IMR-90 (cell line): ENCODE measurements around the gene MOB3B. TPM values are rescaled to one million over a fixed set of nuclear protein-coding genes. Genes with fewer than 3 reads are reported as not detected.

Experiments
- ATAC-seq: fragments of 200-7000 bp; cut with Tn5 transposase; 2 replicates; pipeline ENCODE4 v1.9.1; 2020; ENCODE audit warnings: low read depth, mild to moderate bottlenecking, moderate library complexity
- BruUV-seq: library from RNA; stranded (reverse); fragments of 400-500 nt; replicated peaks from 2 replicates; lab custom pipeline; 2021; lab: Mats Ljungman, UMichigan
- CTCF ChIA-PET: fragments of 300-600 bp; formaldehyde crosslinking; extraction: SDS; loops from one replicate; lab custom pipeline; 2021; ENCODE audit warnings: antibody characterized with exemption; lab: Yijun Ruan, JAX
- POLR2A ChIA-PET: fragments of 300-600 bp; sonication (Branson Sonifier 250); formaldehyde crosslinking; loops from one replicate; lab custom pipeline; 2022; ENCODE audit warnings: antibody characterized with exemption; ENCODE audit not compliant: unreplicated experiment; lab: Charles Lee
- DNase-seq: peaks from one replicate; pipeline ENCODE4 v3.0.0; 2013
- H2AFZ ChIP-seq: replicated peaks from 2 replicates; pipeline ENCODE3; 2013; ENCODE audit warnings: low read length, mild to moderate bottlenecking; ENCODE audit not compliant: poor library complexity
- H2AK5ac ChIP-seq: 2 replicates; pipeline ENCODE4 v1.6.1; 2013; ENCODE audit warnings: low read depth, low read length, inconsistent platforms
- H2AK9ac ChIP-seq: replicated peaks from 2 replicates; pipeline ENCODE3; 2013; ENCODE audit warnings: mild to moderate bottlenecking, low read depth, low read length, moderate library complexity; ENCODE audit not compliant: poor library complexity
- H2BK120ac ChIP-seq: 2 replicates; pipeline ENCODE4 v1.6.1; 2013; ENCODE audit warnings: low read depth, low read length, inconsistent platforms
- H2BK15ac ChIP-seq: 3 replicates; pipeline ENCODE4 v1.6.1; 2013; ENCODE audit warnings: low read depth, low read length, inconsistent platforms
- H2BK20ac ChIP-seq: 2 replicates; pipeline ENCODE4 v1.6.1; 2013; ENCODE audit warnings: low read depth, mild to moderate bottlenecking, inconsistent platforms, low read length, moderate library complexity
- H2BK5ac ChIP-seq: 2 replicates; pipeline ENCODE4 v1.6.1; 2013; ENCODE audit warnings: mild to moderate bottlenecking, low read depth, low read length, inconsistent platforms; ENCODE audit not compliant: poor library complexity, severe bottlenecking
- H3K14ac ChIP-seq: replicated peaks from 2 replicates; pipeline ENCODE4 v1.6.1; 2013; ENCODE audit warnings: low read depth, low read length, inconsistent platforms
- H3K18ac ChIP-seq: 2 replicates; pipeline ENCODE4 v1.6.1; 2013; ENCODE audit warnings: low read depth, low read length, control low read depth
- H3K23ac ChIP-seq: 2 replicates; pipeline ENCODE4 v1.6.1; 2013; ENCODE audit warnings: low read depth, low read length, inconsistent platforms
- H3K27ac ChIP-seq: 2 replicates; pipeline ENCODE4 v1.5.1; 2013; ENCODE audit warnings: mild to moderate bottlenecking, control low read depth, low read length; ENCODE audit not compliant: insufficient read depth
- H3K27me3 ChIP-seq: 2 replicates; pipeline ENCODE4 v1.6.1; 2013; ENCODE audit warnings: low read length; ENCODE audit not compliant: control insufficient read depth, insufficient read depth
- H3K36me3 ChIP-seq: 2 replicates; pipeline ENCODE4 v1.6.1; 2013; ENCODE audit warnings: low read length, mixed read lengths; ENCODE audit not compliant: control insufficient read depth, insufficient read depth
- H3K4ac ChIP-seq: 2 replicates; pipeline ENCODE4 v1.6.1; 2013; ENCODE audit warnings: low read depth, low read length, inconsistent platforms
- H3K4me1 ChIP-seq: 2 replicates; pipeline ENCODE4 v1.6.1; 2013; ENCODE audit warnings: low read length, mixed read lengths; ENCODE audit not compliant: control insufficient read depth, insufficient read depth
- H3K4me2 ChIP-seq: 2 replicates; pipeline ENCODE4 v1.6.1; 2013; ENCODE audit warnings: low read depth, mild to moderate bottlenecking, control low read depth, low read length, moderate library complexity
- H3K4me3 ChIP-seq: 2 replicates; pipeline ENCODE4 v1.5.1; 2013; ENCODE audit warnings: low read depth, mild to moderate bottlenecking, control low read depth, low read length, moderate library complexity; ENCODE audit not compliant: insufficient read depth
- H3K56ac ChIP-seq: 2 replicates; pipeline ENCODE4 v1.6.1; 2013; ENCODE audit warnings: low read length, inconsistent platforms; ENCODE audit not compliant: insufficient read depth; ENCODE audit errors: extremely low read depth
- H3K79me1 ChIP-seq, 2 experiments: 2 replicates each; pipeline ENCODE4 v1.6.1; 2013; ENCODE audit warnings: low read length in 2 of 2, inconsistent platforms in 1 of 2, low read depth in 1 of 2
- H3K9ac ChIP-seq: 2 replicates; pipeline ENCODE4 v1.6.1; 2013; ENCODE audit warnings: low read depth, low read length, control low read depth
- H3K9me1 ChIP-seq: 2 replicates; pipeline ENCODE4 v1.6.1; 2013; ENCODE audit warnings: low read length, inconsistent platforms; ENCODE audit not compliant: insufficient read depth
- H3K9me3 ChIP-seq: 2 replicates; pipeline ENCODE4 v1.6.1; 2013; ENCODE audit warnings: low read length; ENCODE audit not compliant: control insufficient read depth, insufficient read depth
- H4K20me1 ChIP-seq: 2 replicates; pipeline ENCODE4 v1.6.1; 2013; ENCODE audit warnings: low read length, inconsistent platforms; ENCODE audit not compliant: insufficient read depth
- H4K5ac ChIP-seq: 2 replicates; pipeline ENCODE4 v1.6.1; 2013; ENCODE audit warnings: mild to moderate bottlenecking, low read depth, low read length, control low read depth
- H4K8ac ChIP-seq, 2 experiments: 2 replicates each; pipeline ENCODE4 v1.6.1; 2013; ENCODE audit warnings: low read depth in 2 of 2, low read length in 2 of 2, control low read depth in 1 of 2, inconsistent platforms in 1 of 2
- H4K91ac ChIP-seq: 2 replicates; pipeline ENCODE4 v1.6.1; 2013; ENCODE audit warnings: low read depth, low read length, inconsistent platforms; ENCODE audit not compliant: insufficient read depth
- BHLHE40 ChIP-seq: fragments of 150-350 bp; IDR thresholded peaks from 2 replicates; pipeline ENCODE4 v1.6.1; 2016; ENCODE audit warnings: mild to moderate bottlenecking, low read depth, low read length
- CEBPB ChIP-seq: IDR thresholded peaks from 2 replicates; pipeline ENCODE4 v1.6.1; 2012; ENCODE audit warnings: low read depth, low read length, improper control_type of control experiment
- CHD1 ChIP-seq: IDR thresholded peaks from 2 replicates; pipeline ENCODE4 v1.6.1; 2012; ENCODE audit warnings: low read depth, low read length, improper control_type of control experiment
- FOS ChIP-seq: fragments of 150-350 bp; IDR thresholded peaks from 2 replicates; pipeline ENCODE4 v1.6.1; 2016; ENCODE audit warnings: low read depth, low read length
- MAFK ChIP-seq: IDR thresholded peaks from 2 replicates; pipeline ENCODE4 v1.6.1; 2012; ENCODE audit warnings: low read depth, low read length, improper control_type of control experiment
- MAZ ChIP-seq: IDR thresholded peaks from 2 replicates; pipeline ENCODE4 v1.6.1; 2012; ENCODE audit warnings: low read depth, mild to moderate bottlenecking, low read length, improper control_type of control experiment, moderate library complexity, borderline replicate concordance
- MXI1 ChIP-seq: IDR thresholded peaks from 2 replicates; pipeline ENCODE4 v1.6.1; 2012; ENCODE audit warnings: low read depth, mild to moderate bottlenecking, low read length, moderate library complexity, borderline replicate concordance
- NFE2L2 ChIP-seq: fragments of 150-350 bp; IDR thresholded peaks from 2 replicates; pipeline ENCODE4 v1.6.1; 2016; ENCODE audit warnings: low read depth, mild to moderate bottlenecking, low read length
- POLR2A ChIP-seq: IDR thresholded peaks from 2 replicates; pipeline ENCODE4 v1.6.1; 2012; ENCODE audit warnings: mild to moderate bottlenecking, low read depth, low read length
- RAD21 ChIP-seq: IDR thresholded peaks from 2 replicates; pipeline ENCODE4 v1.6.1; 2012; ENCODE audit warnings: low read length, improper control_type of control experiment
- RCOR1 ChIP-seq: IDR thresholded peaks from 2 replicates; pipeline ENCODE4 v1.6.1; 2012; ENCODE audit warnings: mild to moderate bottlenecking, low read length, improper control_type of control experiment; ENCODE audit not compliant: insufficient replicate concordance
- RFX5 ChIP-seq: IDR thresholded peaks from 2 replicates; pipeline ENCODE4 v1.8.0; 2012; ENCODE audit warnings: low read depth, mild to moderate bottlenecking, low read length, moderate library complexity
- SMC3 ChIP-seq: fragments of 150-350 bp; IDR thresholded peaks from 2 replicates; pipeline ENCODE4 v1.6.1; 2016; ENCODE audit warnings: low read depth, mild to moderate bottlenecking, antibody characterized with exemption, low read length, moderate library complexity
- USF2 ChIP-seq: fragments of 150-350 bp; IDR thresholded peaks from 2 replicates; pipeline ENCODE4 v1.6.1; 2017; ENCODE audit warnings: mild to moderate bottlenecking, antibody characterized with exemption, low read length, low read depth
- WGBS, 2 experiments: methylation state at CpG; one replicate each; pipeline versions ENCODE4 v1.1.5 to v1.1.7; 2013; ENCODE audit warnings: missing lambda C conversion rate in 2 of 2; ENCODE audit not compliant: insufficient read length in 1 of 2; ENCODE audit errors: extremely low coverage in 2 of 2; 5-methylcytosine and 5-hydroxymethylcytosine counted together
- dilution Hi-C: fragments of 300-500 bp; cut with HindIII; formaldehyde crosslinking; loops from one replicate; pipeline ENCODE4 v1.14.3; 2018; ENCODE audit warnings: low sequenced_read_pairs; ENCODE audit not compliant: unreplicated experiment
- in situ Hi-C: fragments of 300-500 bp; cut with MboI; formaldehyde crosslinking; loops from 3 replicates; pipeline ENCODE4 v1.14.3; 2019; ENCODE audit warnings: low sequenced_read_pairs, inconsistent platforms, mixed read lengths
- intact Hi-C: fragments of 100-400 bp; cut with micrococcal nuclease; formaldehyde crosslinking; loops from 2 replicates; pipeline ENCODE4 v1.10.0; 2022
- polyA plus RNA-seq, 3 experiments: library from polyadenylated mRNA; depleted of rRNA; stranded (reverse); fragments of >200 nt; gene quantifications; 2 replicates each; pipeline ENCODE4 v1.2.3, GENCODE V29; 2012; ENCODE audit warnings: low replicate concordance in 1 of 3
- total RNA-seq: library from RNA; depleted of rRNA; stranded (reverse); fragments of >200 nt; gene quantifications from 2 replicates; pipeline ENCODE4 v1.2.3, GENCODE V29; 2012
- TF ChIP-seq, protein P1 (sequence below): conservative IDR thresholded peaks from 2 replicates; pipeline ENCODE4 v1.5.1; 2012; ENCODE audit warnings: mild to moderate bottlenecking, low read depth, low read length, improper control_type of control experiment
- TF ChIP-seq, protein P2 (sequence below): fragments of 150-350 bp; IDR thresholded peaks from 2 replicates; pipeline ENCODE4 v1.6.1; 2016; ENCODE audit warnings: low read depth, mild to moderate bottlenecking, low read length, moderate library complexity, borderline replicate concordance

Gene MOB3B
- total and polyA plus RNA-seq, 2 of the 4 experiments (the other 2 are of a cell fraction) = under 0.01 to 0.02 TPM

DNA sequence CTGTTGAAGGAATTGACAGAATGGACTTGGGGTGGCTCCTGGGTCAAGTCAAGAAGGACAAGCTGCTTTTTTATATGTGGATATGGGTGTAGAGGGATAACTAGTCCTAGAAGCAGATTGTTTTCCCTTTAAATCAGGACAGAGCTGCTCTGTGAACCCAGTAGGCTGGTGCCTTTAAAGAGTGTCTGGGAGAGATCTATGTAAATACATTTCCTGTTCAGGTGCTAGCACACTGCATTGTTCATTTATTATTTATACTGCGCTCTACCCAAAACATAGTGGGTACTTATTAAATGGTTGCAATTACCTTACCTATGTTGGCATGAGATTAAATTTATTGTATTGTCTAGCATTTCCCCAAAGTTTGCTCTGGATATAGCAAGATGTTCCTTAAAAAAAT, 146.1 kb downstream of the MOB3B start:
- intact Hi-C loops = no loop called here
- no TSS peak for BruUV-seq
- Histone ChIP-seq H3K9me3 (no peaks in the 10 kb centered on the region), H3K27ac (no peak overlapping the region), H3K79me1 (no peaks in the 10 kb centered on the region), H3K36me3 (no peaks in the 10 kb centered on the region), H2AFZ (no peak overlapping the region), H3K4ac (no peak overlapping the region), H4K20me1 (no peaks in the 10 kb centered on the region), H4K91ac (no peak overlapping the region), H2BK5ac (no peak overlapping the region), H3K23ac (no peak overlapping the region), H3K9ac (no peak overlapping the region), H3K4me2 (no peak overlapping the region), H3K4me3 (no peak overlapping the region), H3K18ac (no peak overlapping the region), H4K5ac (no peak overlapping the region), H2BK20ac (no peak overlapping the region), H2BK120ac (no peak overlapping the region), H3K27me3 (peaks cover 3% of the 10 kb centered on the region; the same call in 1 of the 2 replicates), H3K9me1 (no peaks in the 10 kb centered on the region), H2AK5ac (no peak overlapping the region), H3K14ac (no peak overlapping the region), H4K8ac (no peak overlapping the region), H3K4me1 (no peaks in the 10 kb centered on the region), H3K56ac (no peak overlapping the region), H2AK9ac (no peak overlapping the region), H2BK15ac (no peak overlapping the region)
- CTCF ChIA-PET = no interaction called here
- dilution Hi-C loops = no loop called here
- no peak for DNase-seq
- TF ChIP-seq RCOR1 (no peak), BHLHE40 (no peak), MXI1 (no peak), MAZ (no peak), RAD21 (no peak), NFE2L2 (no peak), MAFK (no peak), CEBPB (no peak), RFX5 (no peak), CHD1 (no peak), POLR2A (no peak), FOS (no peak), USF2 (no peak), SMC3 (no peak)
- TF ChIP-seq, protein P1, sequence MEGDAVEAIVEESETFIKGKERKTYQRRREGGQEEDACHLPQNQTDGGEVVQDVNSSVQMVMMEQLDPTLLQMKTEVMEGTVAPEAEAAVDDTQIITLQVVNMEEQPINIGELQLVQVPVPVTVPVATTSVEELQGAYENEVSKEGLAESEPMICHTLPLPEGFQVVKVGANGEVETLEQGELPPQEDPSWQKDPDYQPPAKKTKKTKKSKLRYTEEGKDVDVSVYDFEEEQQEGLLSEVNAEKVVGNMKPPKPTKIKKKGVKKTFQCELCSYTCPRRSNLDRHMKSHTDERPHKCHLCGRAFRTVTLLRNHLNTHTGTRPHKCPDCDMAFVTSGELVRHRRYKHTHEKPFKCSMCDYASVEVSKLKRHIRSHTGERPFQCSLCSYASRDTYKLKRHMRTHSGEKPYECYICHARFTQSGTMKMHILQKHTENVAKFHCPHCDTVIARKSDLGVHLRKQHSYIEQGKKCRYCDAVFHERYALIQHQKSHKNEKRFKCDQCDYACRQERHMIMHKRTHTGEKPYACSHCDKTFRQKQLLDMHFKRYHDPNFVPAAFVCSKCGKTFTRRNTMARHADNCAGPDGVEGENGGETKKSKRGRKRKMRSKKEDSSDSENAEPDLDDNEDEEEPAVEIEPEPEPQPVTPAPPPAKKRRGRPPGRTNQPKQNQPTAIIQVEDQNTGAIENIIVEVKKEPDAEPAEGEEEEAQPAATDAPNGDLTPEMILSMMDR = no peak
- TF ChIP-seq, protein P2, sequence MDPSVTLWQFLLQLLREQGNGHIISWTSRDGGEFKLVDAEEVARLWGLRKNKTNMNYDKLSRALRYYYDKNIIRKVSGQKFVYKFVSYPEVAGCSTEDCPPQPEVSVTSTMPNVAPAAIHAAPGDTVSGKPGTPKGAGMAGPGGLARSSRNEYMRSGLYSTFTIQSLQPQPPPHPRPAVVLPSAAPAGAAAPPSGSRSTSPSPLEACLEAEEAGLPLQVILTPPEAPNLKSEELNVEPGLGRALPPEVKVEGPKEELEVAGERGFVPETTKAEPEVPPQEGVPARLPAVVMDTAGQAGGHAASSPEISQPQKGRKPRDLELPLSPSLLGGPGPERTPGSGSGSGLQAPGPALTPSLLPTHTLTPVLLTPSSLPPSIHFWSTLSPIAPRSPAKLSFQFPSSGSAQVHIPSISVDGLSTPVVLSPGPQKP = no peak
- in situ Hi-C loops = no loop called here
- no CpG with 5 or more reads among the region's 1 CpG for WGBS, 2 experiments
- POLR2A ChIA-PET = no interaction called here
- no peak for ATAC-seq
